ENCODE results near the gene PPIL1.
A peak's percentile ranks its signal among the peaks of the same experiment; 100 is the strongest.

PPIL1 gene

GRCh38 chr6:36855750-36856149, 18.9 kb downstream of the PPIL1 start:
- DNase-seq (ENCODE audit: low spot score): no peak

GRCh38 chr6:36853325-36853724, 21.3 kb downstream of the PPIL1 start:
- DNase-seq (ENCODE audit: low spot score): no peak

- DNase-seq (ENCODE audit: low spot score): no peak
Observed at GRCh38 chr6:36852481-36853147, 22.0 kb downstream of the PPIL1 start.

GRCh38 chr6:36851626-36852025, 23.0 kb downstream of the PPIL1 start:
- DNase-seq (ENCODE audit: low spot score): no peak

- peak; percentile 21 for DNase-seq (ENCODE audit: low spot score)
Observed at GRCh38 chr6:36851149-36851614, 23.4 kb downstream of the PPIL1 start.

- no peak for DNase-seq (ENCODE audit: low spot score)
Observed at GRCh38 chr6:36850021-36850420, 24.6 kb downstream of the PPIL1 start.

GRCh38 chr6:36848658-36849441, 25.8 kb downstream of the PPIL1 start:
- peak; percentile 37 for DNase-seq (ENCODE audit: low spot score)

- no peak for DNase-seq (ENCODE audit: low spot score)
Observed at GRCh38 chr6:36847991-36848390, 26.6 kb downstream of the PPIL1 start.

GRCh38 chr6:36847152-36847551, 27.5 kb downstream of the PPIL1 start:
- no peak for DNase-seq (ENCODE audit: low spot score)

- no peak for DNase-seq (ENCODE audit: low spot score)
Observed at GRCh38 chr6:36845233-36845632, 29.4 kb downstream of the PPIL1 start.

GRCh38 chr6:36844232-36845170, 30.1 kb downstream of the PPIL1 start:
- DNase-seq (ENCODE audit: low spot score): no peak

- no peak for DNase-seq (ENCODE audit: low spot score)
Observed at GRCh38 chr6:36843170-36843569, 31.4 kb downstream of the PPIL1 start.

- no peak for DNase-seq (ENCODE audit: low spot score)
Observed at GRCh38 chr6:36841756-36842155, 32.8 kb downstream of the PPIL1 start.

- no peak for DNase-seq (ENCODE audit: low spot score)
Observed at GRCh38 chr6:36840432-36841403, 33.9 kb downstream of the PPIL1 start.

- DNase-seq (ENCODE audit: low spot score): no peak
Observed at GRCh38 chr6:36839749-36840431, 34.7 kb downstream of the PPIL1 start.

- no peak for DNase-seq (ENCODE audit: low spot score)
Observed at GRCh38 chr6:36838896-36839748, 35.5 kb downstream of the PPIL1 start, which contains the start of gene CPNE5. TSS of gene CPNE5 (minus strand) at chr6:36839444. CDS start at chr6:36839377, 67 bp downstream.

GRCh38 chr6:36837686-36838085, 36.9 kb downstream of the PPIL1 start:
- no peak for DNase-seq (ENCODE audit: low spot score)

GRCh38 chr6:36837022-36837339, 37.6 kb downstream of the PPIL1 start:
- no peak for DNase-seq (ENCODE audit: low spot score)
